Ishikawa (cell line): ENCODE results near the gene DCAF4.

Source experiments
- CEBPB ChIP-seq: IDR thresholded peaks from 2 replicates; pipeline ENCODE4 v1.6.1; 2012
- CREB1 ChIP-seq: IDR thresholded peaks from 2 replicates; pipeline ENCODE4 v1.6.1; 2012; ENCODE audit warnings: low read depth
- EGR1 ChIP-seq: IDR thresholded peaks from 2 replicates; pipeline ENCODE4 v1.6.1; 2012
- EP300 ChIP-seq: IDR thresholded peaks from 2 replicates; pipeline ENCODE4 v1.6.1; 2012; ENCODE audit warnings: borderline replicate concordance
- FOXM1 ChIP-seq: IDR thresholded peaks from 2 replicates; pipeline ENCODE4 v1.6.1; 2012; ENCODE audit warnings: low read depth, borderline replicate concordance
- NFIC ChIP-seq: IDR thresholded peaks from 2 replicates; pipeline ENCODE4 v1.6.1; 2012
- RAD21 ChIP-seq: IDR thresholded peaks from 2 replicates; pipeline ENCODE4 v1.6.1; 2012; ENCODE audit warnings: low read depth
- TAF1 ChIP-seq: IDR thresholded peaks from 2 replicates; pipeline ENCODE4 v1.6.1; 2012; ENCODE audit warnings: low read depth, mild to moderate bottlenecking
- TCF12 ChIP-seq: IDR thresholded peaks from 2 replicates; pipeline ENCODE4 v1.6.1; 2012; ENCODE audit warnings: low read depth
- TEAD4 ChIP-seq: IDR thresholded peaks from 2 replicates; pipeline ENCODE4 v1.6.1; 2012
- YY1 ChIP-seq: IDR thresholded peaks from 2 replicates; pipeline ENCODE4 v1.6.1; 2012; ENCODE audit warnings: low read depth
- ZBTB7A ChIP-seq: IDR thresholded peaks from 2 replicates; pipeline ENCODE4 v1.6.1; 2012; ENCODE audit warnings: low read depth
- TF ChIP-seq, protein P1 (sequence below): IDR thresholded peaks from 2 replicates; pipeline ENCODE4 v1.6.1; 2012
- TF ChIP-seq, protein P2 (sequence below): IDR thresholded peaks from 2 replicates; pipeline ENCODE4 v1.6.1; 2012; ENCODE audit warnings: low read depth, mild to moderate bottlenecking
- TF ChIP-seq, protein P3 (sequence below): IDR thresholded peaks from 2 replicates; pipeline ENCODE4 v1.6.1; 2012

Gene DCAF4

DNA sequence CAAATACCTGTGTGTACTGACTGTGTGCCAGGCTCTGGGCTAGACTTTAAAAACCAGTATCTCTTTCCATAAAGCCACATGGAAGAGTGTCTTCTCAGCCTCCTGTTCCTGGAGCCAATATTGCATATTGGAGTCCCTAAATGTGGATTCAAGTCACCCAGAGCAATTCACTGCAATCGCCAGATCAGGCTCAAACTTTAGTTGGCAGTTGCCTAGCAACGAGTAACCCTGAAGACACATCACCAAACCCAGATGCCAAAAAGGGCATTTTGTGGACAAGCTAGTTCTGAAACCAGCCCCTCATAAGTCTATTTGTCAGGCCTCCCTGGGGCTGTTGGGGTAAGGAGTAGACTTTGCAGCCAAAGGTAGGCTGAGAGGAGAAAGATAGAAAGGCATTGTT lies 46.1 kb upstream of the DCAF4 start:
- no peak for TF ChIP-seq TAF1
- no peak for TF ChIP-seq NFIC
- TF ChIP-seq, protein P1, sequence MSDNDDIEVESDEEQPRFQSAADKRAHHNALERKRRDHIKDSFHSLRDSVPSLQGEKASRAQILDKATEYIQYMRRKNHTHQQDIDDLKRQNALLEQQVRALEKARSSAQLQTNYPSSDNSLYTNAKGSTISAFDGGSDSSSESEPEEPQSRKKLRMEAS, result no peak
- no peak for TF ChIP-seq CREB1
- TF ChIP-seq EP300, result no peak
- TF ChIP-seq FOXM1, result no peak
- TF ChIP-seq YY1, result no peak
- no peak for TF ChIP-seq ZBTB7A
- TF ChIP-seq TEAD4, result no peak
- TF ChIP-seq RAD21, result no peak
- TF ChIP-seq, protein P2, sequence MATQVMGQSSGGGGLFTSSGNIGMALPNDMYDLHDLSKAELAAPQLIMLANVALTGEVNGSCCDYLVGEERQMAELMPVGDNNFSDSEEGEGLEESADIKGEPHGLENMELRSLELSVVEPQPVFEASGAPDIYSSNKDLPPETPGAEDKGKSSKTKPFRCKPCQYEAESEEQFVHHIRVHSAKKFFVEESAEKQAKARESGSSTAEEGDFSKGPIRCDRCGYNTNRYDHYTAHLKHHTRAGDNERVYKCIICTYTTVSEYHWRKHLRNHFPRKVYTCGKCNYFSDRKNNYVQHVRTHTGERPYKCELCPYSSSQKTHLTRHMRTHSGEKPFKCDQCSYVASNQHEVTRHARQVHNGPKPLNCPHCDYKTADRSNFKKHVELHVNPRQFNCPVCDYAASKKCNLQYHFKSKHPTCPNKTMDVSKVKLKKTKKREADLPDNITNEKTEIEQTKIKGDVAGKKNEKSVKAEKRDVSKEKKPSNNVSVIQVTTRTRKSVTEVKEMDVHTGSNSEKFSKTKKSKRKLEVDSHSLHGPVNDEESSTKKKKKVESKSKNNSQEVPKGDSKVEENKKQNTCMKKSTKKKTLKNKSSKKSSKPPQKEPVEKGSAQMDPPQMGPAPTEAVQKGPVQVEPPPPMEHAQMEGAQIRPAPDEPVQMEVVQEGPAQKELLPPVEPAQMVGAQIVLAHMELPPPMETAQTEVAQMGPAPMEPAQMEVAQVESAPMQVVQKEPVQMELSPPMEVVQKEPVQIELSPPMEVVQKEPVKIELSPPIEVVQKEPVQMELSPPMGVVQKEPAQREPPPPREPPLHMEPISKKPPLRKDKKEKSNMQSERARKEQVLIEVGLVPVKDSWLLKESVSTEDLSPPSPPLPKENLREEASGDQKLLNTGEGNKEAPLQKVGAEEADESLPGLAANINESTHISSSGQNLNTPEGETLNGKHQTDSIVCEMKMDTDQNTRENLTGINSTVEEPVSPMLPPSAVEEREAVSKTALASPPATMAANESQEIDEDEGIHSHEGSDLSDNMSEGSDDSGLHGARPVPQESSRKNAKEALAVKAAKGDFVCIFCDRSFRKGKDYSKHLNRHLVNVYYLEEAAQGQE, result no peak
- TF ChIP-seq EGR1, result no peak
- TF ChIP-seq, protein P3, sequence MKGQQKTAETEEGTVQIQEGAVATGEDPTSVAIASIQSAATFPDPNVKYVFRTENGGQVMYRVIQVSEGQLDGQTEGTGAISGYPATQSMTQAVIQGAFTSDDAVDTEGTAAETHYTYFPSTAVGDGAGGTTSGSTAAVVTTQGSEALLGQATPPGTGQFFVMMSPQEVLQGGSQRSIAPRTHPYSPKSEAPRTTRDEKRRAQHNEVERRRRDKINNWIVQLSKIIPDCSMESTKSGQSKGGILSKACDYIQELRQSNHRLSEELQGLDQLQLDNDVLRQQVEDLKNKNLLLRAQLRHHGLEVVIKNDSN, result no peak
- no peak for TF ChIP-seq TCF12
- TF ChIP-seq CEBPB, result no peak

DNA sequence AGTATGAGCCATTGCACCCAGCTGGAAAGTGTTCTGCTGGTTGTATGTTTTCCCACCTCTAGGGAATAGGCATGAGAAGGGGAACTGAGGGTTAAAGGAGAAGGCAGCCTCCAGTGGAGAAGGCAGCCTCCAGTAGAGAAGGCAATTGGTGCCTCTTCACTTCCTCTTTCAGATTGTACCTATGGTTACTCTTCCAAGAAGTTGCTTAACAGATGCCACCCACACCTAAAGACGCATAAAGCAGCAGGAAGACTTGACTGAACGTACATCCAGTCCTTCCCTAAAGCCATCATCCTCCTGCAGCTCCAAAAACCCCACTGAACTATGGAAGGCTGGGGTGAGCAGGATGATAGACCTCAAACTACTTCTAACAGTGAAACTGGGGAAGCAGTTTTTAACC lies 45.4 kb upstream of the DCAF4 start:
- TF ChIP-seq YY1 (no peak), TEAD4 (no peak), EGR1 (no peak), EP300 (no peak), CREB1 (no peak), TAF1 (no peak), FOXM1 (no peak), ZBTB7A (no peak), TCF12 (no peak), NFIC (no peak), RAD21 (no peak), CEBPB (no peak)
- TF ChIP-seq, protein P1, result no peak
- TF ChIP-seq, protein P3, result no peak
- TF ChIP-seq, protein P2, result no peak

DNA sequence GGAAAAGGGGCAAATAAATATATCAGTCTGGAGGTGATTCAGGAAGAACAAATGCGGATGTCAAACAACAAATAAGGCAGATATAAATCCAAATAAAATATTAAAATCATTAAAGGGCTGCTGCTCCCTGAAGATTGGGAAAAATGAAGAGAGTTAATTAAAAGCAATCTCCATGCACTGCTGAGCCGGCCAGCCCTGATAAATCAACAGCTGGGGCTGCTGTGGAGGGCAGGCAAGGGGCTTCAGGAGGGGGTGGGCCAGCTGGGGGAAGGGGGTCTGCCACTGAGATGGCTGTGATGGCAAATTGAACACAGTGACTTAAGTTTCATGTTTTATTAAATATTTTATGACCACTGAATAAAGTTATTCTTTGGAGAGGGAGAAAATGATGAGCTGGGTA lies 44.7 kb upstream of the DCAF4 start:
- TF ChIP-seq FOXM1 (no peak), TAF1 (no peak), NFIC (no peak), CEBPB (no peak), YY1 (no peak), EGR1 (no peak), CREB1 (no peak)
- TF ChIP-seq, protein P1, result no peak
- TF ChIP-seq, protein P2, result no peak

- TF ChIP-seq EP300, result no peak
- no peak for TF ChIP-seq TAF1
- TF ChIP-seq CEBPB, result no peak
- no peak for TF ChIP-seq YY1
- TF ChIP-seq, protein P1, result no peak
- TF ChIP-seq, protein P3, result no peak
- TF ChIP-seq RAD21, result no peak
- no peak for TF ChIP-seq NFIC
- TF ChIP-seq TEAD4, result no peak
- TF ChIP-seq CREB1, result no peak
- TF ChIP-seq, protein P2, result no peak
- TF ChIP-seq EGR1, result no peak
- no peak for TF ChIP-seq FOXM1
- TF ChIP-seq TCF12, result no peak
- TF ChIP-seq ZBTB7A, result no peak
Measured at GRCh38 chr14:72882047-72882446, 44.2 kb upstream of the DCAF4 start.
